Bronchial epithelial cell (primary cell): ENCODE measurements around the gene TAAR8. TPM values are rescaled to one million over a fixed set of nuclear protein-coding genes. Genes with fewer than 3 reads are reported as not detected.
"Not testable (repeated sequence)": the region's sequence is repeated elsewhere in the genome, so short reads cannot be mapped to it uniquely, and the experiment has no call there.

Experiments used
- DNase-seq: peaks from one replicate; pipeline ENCODE4 v3.0.0-alpha.2; 2010; ENCODE audit warnings: low read depth
- FAIRE-seq: peaks from 2 replicates; lab custom pipeline; 2011; peaks lifted over from hg19 to GRCh38; lab: Jason Lieb, UNC
- H3K27me3 ChIP-seq: 2 replicates; pipeline ENCODE4 v1.5.1; 2011; ENCODE audit warnings: low read length; ENCODE audit not compliant: control insufficient read depth, insufficient read depth
- H3K36me3 ChIP-seq: 2 replicates; pipeline ENCODE4 v1.5.1; 2011; ENCODE audit warnings: low read length; ENCODE audit not compliant: control insufficient read depth, insufficient read depth
- H3K4me3 ChIP-seq: 2 replicates; pipeline ENCODE4 v1.5.1; 2011; ENCODE audit warnings: mild to moderate bottlenecking, low read depth, low read length, control low read depth
- CTCF ChIP-seq: IDR thresholded peaks from 2 replicates; pipeline ENCODE4 v1.5.1; 2011; ENCODE audit warnings: mild to moderate bottlenecking, moderate library complexity, low read length, control low read depth, inconsistent platforms; ENCODE audit not compliant: insufficient read depth, severe bottlenecking
- total RNA-seq: library from RNA; depleted of rRNA; stranded (reverse); fragments of >200 nt; gene quantifications from 2 replicates; pipeline ENCODE4 v1.2.1, GENCODE V29; 2014

The TAAR8 gene
- total RNA-seq, 1 donor from 2014 or later: not detected

DNA sequence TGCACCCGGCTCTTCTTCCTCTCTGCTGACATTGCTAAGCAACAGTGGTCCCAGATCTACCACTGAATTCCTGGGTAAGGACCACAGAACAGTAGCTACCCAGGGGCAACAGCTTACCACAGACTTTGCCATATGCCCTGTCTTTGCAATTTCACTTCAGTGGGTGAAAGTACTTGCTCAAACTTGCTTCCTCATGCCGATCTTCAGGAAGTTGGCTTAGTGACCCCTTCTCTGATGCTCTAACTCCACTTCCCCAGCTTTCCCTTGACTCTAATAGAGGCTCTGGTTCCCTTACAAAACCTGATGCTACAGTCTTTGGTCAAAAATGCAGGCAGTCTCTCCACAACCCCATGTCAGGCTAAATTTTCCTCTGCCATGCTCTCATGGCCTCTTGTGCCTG is 40.4 kb downstream of the TAAR8 start:
- peak; percentile 23 for DNase-seq
- FAIRE-seq: no peak
- Histone ChIP-seq H3K4me3 (no peak overlapping the region), H3K36me3 (no peaks in the 10 kb centered on the region), H3K27me3 (no peaks in the 10 kb centered on the region)
- no peak for TF ChIP-seq CTCF

GRCh38 chr6:132596201-132596600 is 43.7 kb downstream of the TAAR8 start:
- H3K27me3 ChIP-seq: no peaks in the 10 kb centered on the region
- no peak overlapping the region for H3K4me3 ChIP-seq
- H3K36me3 ChIP-seq: no peaks in the 10 kb centered on the region
- DNase-seq (no peak), FAIRE-seq (no peak)
- no peak for TF ChIP-seq CTCF

- DNase-seq: peak; percentile 34
- H3K36me3 ChIP-seq: no peaks in the 10 kb centered on the region
- FAIRE-seq: no peak
- TF ChIP-seq CTCF: peak; percentile 57
- no peak overlapping the region for H3K4me3 ChIP-seq
- H3K27me3 ChIP-seq: no peaks in the 10 kb centered on the region
Observed at GRCh38 chr6:132598473-132598872, 46.0 kb downstream of the TAAR8 start.

- not testable (repeated sequence) for DNase-seq, H3K27me3 ChIP-seq, FAIRE-seq, H3K4me3 ChIP-seq, H3K36me3 ChIP-seq
Observed at GRCh38 chr6:132600900-132601299, 48.4 kb downstream of the TAAR8 start.

Other genes starting within 250 kb of the TAAR8 start
- gene MOXD1, start 151.2 kb upstream of the TAAR8 start, total RNA-seq: 0.13 and 1.6 TPM in 2 replicates
- gene STX7, start 39.6 kb upstream of the TAAR8 start, total RNA-seq: 19.8 and 29.7 TPM in 2 replicates
- not detected in 2 replicates for gene TAAR9, start 14.4 kb upstream of the TAAR8 start, total RNA-seq
- not detected in 2 replicates for gene TAAR6, start 17.6 kb downstream of the TAAR8 start, total RNA-seq
- gene TAAR5, start 37.1 kb downstream of the TAAR8 start, total RNA-seq: not detected in 2 replicates
- gene TAAR2, start 71.6 kb downstream of the TAAR8 start, total RNA-seq: not detected in 2 replicates
- not detected in 2 replicates for gene TAAR1, start 106.5 kb downstream of the TAAR8 start, total RNA-seq
- 0.13 TPM in 1 of 2 replicates, not detected in the other for gene VNN1, start 161.4 kb downstream of the TAAR8 start, total RNA-seq
- 0.26 TPM in 1 of 2 replicates, not detected in the other for gene VNN2, start 205.2 kb downstream of the TAAR8 start, total RNA-seq
- gene SLC18B1, start 246.0 kb downstream of the TAAR8 start, total RNA-seq: 17.1 and 21.1 TPM in 2 replicates